GM19099 (cell line): ENCODE measurements around the gene DLG2.

Experiments used
- POLR2A ChIP-seq: IDR thresholded peaks from 3 replicates; pipeline ENCODE4 v1.6.1; 2011; ENCODE audit warnings: low read depth; ENCODE audit not compliant: insufficient read length; ENCODE audit errors: extremely low read depth

Gene DLG2

DNA sequence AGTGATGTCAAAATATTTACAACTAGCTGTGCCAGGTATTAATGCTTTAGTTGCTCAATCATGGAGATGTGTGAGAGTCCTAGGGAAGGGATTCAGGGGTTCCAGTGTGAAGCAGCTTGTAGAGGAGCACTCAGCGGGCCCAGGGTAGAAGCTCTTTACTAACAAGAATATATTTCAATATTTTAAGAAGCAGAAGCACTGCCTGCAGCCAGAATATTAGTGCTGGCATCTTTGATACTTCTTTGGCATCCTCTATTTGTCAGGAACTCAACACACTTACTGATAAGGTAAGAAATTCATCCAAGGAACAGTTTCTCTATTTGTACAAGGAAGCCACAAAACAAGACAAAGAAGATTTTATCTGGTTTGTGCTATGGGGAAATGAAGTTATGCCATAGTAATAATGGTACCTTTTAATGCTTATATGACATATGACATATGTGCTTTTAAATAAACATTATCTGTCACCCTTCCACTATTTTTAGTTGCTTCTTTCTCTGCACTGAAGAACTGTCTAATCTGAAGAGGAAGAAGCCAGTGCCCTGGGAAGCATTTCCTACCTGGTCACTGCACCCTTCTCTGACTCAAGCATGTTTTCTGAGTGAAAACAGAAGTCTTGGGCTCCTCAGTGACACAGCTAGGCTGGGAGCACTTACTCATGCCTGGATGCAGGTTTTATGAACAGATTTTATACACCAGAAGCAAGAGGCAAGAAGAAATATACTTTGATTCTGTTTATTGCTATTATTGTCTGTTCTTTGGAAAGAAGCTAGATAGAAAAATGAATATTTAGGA, 1952.8 kb downstream of the DLG2 start:
- TF ChIP-seq POLR2A: no peak

- no peak for TF ChIP-seq POLR2A
Observed at GRCh38 chr11:83671289-83671688, 1955.9 kb downstream of the DLG2 start.

DNA sequence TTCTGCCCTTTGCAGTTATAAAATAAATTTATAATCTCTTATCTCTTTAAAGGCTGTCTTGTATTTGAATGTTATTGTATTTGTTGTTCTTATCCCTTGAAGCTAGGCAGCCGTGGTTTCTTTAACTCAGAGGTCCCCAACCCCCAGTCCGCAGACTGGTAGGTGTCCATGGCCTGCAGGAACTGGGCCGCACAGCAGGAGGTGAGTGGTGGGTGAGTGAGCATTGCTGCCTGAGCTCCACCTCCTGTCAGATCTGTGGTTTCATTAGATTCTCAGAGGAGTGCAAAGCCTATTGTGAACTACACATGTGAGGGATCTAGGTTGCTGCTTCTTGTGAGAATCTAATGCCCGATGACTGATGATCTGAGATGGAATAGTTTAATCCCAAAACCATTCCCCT, 1961.0 kb downstream of the DLG2 start:
- TF ChIP-seq POLR2A: no peak

DNA sequence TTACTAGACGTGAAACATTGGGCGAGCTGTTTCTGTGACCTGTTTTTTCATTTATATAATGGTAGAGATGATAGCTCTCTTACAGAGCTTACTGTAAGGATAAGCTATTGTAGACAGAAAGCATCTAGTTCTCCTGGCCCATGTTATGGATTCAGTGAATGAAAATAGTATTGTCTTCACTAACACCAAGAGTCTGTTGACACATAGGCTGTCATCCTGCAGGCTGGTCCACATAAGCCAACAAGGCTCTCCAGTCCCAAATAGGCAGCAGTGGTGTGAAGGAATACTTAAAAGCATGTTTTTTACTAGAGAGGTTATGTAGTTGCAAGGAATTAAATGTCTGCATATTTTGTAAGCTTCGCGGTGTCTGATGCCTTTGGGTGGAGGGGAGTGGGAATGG, 1963.2 kb downstream of the DLG2 start:
- TF ChIP-seq POLR2A: no peak

DNA sequence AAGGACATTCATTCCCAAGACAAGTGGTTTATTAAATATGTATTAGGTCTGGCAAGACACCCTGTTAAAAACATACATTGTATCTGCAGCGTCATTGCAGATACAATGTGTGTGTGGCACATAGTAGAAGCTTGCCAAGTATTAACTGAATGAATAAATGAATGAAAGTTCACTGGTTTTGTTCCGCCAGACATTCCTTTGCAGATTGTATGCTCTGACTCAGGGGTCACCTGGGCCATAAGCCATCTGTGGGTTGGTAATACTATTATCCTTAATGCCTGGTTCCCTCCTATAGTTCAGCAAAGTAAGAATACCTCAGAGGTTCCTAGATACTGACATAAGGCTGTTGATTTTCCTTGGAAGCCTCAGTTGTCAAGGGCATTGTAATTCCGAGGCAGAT, 1963.7 kb downstream of the DLG2 start:
- no peak for TF ChIP-seq POLR2A

DNA sequence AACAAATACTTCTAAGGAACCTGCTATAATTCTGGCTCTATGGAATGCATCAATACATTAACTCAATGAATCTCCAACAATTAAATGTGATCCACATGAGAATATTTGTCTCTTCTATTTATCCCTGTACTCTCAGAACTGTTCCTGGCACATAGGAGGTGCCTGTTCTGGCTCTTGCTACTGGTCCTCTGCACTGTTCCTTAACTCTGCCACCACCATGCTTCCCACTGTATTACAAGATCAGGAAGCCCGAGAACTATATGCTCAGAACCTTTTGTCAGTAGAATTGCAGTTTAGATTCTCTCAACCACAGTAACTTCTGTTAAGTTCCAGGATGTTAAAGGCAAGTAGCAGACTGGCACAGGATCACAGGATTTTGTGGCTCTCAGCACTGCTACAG, 1964.7 kb downstream of the DLG2 start:
- TF ChIP-seq POLR2A: no peak

DNA sequence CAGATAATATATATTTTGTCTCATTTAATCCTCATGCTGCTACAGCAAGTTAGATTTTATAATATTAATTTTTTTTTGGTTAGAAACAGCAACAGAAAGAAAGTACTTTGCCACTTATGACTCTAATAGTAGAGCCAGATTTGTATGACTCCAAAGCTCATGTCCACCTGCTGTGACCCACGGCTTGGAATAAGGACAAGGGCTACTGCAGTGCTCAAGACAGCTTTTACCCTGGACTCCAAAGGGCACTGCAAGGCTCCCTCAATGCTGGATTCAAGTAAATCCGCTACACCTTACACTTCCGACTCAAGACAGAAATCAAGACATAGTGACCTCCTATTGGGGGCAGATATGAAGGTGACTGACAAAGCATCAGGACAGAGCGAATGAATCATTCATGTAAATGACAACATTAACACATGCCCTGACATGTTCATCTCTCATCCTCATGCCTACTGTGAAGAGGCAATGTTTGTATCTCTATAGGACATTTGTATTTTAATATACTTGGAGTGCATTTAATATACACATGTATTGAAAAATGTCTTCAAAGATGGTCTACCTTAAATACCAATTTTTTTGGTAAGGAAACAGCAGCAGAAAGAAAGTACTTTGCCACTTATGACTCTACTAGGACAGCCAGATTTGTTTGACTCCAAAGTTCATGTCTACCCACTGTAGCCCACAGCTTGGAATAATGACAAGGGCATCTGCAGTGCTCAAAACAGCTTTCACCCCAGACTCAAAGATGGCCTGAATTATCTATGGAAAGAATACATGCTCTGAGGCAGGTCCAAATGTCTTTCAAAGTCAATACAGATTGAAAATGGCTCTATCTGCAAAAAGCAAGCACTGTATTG, 1965.4 kb downstream of the DLG2 start:
- no peak for TF ChIP-seq POLR2A

- TF ChIP-seq POLR2A: no peak
Observed at GRCh38 chr11:83659466-83659865, 1967.7 kb downstream of the DLG2 start.

- TF ChIP-seq POLR2A: no peak
Observed at GRCh38 chr11:83656796-83657330, 1970.3 kb downstream of the DLG2 start.

DNA sequence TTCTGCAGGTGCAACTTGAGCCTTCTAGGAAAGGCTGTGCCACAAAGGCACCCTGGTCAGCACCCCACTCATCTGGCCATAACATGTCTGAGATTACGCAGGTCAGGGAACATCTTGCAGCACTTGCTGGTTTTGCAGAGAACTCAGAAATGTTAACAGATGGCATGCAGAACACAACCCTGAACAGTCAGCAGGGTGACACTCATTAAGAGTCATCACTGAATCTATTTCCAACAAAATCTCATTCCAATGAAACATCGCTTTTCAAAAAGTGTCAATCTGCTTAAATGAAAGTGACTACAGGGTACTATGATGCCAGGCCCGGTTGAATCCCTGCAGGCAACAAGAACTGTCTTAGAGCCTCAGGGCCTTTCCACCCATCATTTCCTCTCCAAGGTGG, 1971.2 kb downstream of the DLG2 start:
- no peak for TF ChIP-seq POLR2A

DNA sequence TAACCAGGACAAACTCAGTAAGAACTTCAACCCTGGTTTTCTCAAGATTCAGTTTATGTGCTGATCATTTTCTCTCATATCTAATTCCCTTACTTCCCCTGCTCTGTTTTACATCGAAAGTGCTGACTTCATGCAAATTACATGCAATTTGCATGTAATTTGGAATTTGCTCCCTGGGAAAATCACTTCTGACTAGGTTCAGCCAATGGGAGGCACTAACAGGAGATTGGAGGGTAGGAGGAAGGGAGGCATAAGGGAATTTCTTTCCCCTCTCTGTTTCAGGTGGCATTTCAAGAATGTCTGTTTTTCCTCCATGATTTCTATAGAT, 1977.7 kb downstream of the DLG2 start:
- TF ChIP-seq POLR2A: no peak

- TF ChIP-seq POLR2A: no peak
Observed at GRCh38 chr11:83648610-83649527, 1978.3 kb downstream of the DLG2 start.

DNA sequence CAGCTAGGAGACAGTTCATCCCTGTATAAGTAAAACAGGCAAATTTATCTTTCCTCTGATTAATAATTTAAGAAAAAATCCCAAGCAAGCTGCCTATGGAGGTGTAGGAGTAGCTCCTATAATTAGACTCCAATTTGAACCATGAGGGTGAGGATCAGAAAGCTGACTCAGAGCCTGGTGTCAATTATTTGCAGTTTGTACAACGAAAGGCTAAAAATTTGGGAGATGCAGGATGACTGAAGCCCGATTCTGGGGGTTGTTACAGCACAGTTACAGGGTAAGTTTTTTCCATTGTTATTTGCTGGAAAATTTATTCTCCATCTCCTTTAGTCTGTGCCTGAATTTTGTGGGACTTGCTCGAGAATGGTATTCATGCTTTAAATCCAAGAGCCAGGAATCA, 1981.6 kb downstream of the DLG2 start:
- TF ChIP-seq POLR2A: no peak

- no peak for TF ChIP-seq POLR2A
Observed at GRCh38 chr11:83643115-83643514, 1984.0 kb downstream of the DLG2 start.

GRCh38 chr11:83642500-83642899, 1984.6 kb downstream of the DLG2 start:
- no peak for TF ChIP-seq POLR2A

DNA sequence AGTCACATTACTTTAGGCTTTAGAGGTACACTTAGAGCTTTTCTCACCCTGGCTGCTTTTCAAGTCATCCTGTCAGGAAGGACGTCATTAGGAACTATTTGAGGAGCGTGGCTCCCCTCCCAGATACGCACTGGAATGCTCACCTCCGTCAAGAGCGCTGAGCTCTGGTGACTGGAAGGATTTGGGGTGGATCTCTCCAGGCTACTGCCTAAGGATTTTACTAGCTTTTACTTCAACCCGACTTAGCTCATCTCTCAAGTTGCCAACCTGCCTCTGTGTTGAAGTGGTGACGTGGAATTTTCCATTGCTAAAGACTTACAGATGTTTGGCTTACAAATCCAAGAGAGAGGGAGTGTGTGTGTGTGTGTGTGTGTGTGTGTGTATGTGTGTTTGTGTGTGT, 1985.6 kb downstream of the DLG2 start:
- TF ChIP-seq POLR2A: no peak
